Erythroblast (primary cell): ENCODE measurements around the gene OPA3.
A peak's percentile ranks its signal among the peaks of the same experiment; 100 is the strongest.

Experiments used
- DNase-seq, 2 experiments: peaks; one replicate each; lab custom pipeline; 2025; lab: John Stamatoyannopoulos, UW
- GATA1 ChIP-seq: IDR thresholded peaks from 2 replicates; pipeline ENCODE4 v1.6.1; 2011; ENCODE audit warnings: low read depth, mild to moderate bottlenecking, control low read depth, low read length, moderate library complexity
- POLR2A ChIP-seq: IDR thresholded peaks from 2 replicates; pipeline ENCODE4 v1.6.1; 2011; ENCODE audit warnings: mild to moderate bottlenecking, low read length

Gene OPA3

DNA sequence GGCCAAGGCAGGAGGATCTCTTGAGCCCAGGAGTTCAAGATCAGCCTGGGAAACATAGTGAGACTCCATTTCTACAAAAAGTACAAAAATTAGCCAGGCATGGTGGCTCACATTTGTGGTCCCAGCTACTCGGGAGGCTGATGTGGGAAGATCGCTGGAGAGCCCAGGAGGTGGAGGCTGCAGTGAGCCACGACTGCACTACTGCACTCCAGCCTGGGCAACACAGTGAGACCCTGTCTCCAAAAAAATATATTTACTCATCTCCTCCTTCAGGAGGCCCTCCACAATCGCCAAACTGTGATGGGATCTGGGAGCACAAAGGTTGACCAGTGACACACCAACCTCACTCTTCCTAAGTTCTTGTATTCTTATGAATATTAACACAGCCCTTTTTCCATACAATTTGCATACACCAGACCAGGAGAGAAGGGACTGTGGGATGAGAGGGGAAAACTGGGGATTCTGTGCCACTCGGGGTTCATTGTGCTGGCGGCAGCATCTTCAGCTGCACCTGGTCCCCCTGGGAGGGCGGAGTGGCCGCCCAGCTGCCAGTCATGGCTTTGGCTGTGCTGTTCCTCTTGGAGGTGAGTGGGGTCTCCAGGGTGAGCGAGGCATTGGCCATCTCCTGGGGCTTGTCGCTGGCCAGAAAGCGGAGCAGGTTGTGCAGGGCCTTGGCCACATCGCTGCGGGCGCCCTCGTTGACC lies 5.8 kb upstream of the OPA3 start:
- DNase-seq = no peak
- TF ChIP-seq GATA1 (no peak), POLR2A (no peak)

DNA sequence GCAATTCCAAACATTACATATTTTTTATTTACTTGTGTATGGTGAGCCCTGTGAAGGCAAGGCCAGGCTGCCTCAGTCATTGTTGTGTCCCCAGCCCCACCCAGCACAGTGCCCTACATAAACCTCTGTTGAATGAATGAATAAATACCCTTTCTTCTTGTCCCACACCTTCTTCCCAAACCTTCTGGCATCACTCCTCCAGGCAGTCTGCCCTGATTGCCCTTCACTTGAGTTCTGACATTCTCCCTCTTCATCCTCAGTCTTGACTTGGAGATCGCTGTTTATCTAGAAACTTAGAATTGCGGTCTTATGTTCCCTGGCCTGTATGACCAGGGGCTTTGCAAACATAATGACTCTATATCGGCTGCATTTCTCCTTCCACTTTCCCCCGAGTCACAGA lies 5.2 kb upstream of the OPA3 start:
- TF ChIP-seq GATA1 = no peak
- TF ChIP-seq POLR2A = no peak
- no peak for DNase-seq

DNA sequence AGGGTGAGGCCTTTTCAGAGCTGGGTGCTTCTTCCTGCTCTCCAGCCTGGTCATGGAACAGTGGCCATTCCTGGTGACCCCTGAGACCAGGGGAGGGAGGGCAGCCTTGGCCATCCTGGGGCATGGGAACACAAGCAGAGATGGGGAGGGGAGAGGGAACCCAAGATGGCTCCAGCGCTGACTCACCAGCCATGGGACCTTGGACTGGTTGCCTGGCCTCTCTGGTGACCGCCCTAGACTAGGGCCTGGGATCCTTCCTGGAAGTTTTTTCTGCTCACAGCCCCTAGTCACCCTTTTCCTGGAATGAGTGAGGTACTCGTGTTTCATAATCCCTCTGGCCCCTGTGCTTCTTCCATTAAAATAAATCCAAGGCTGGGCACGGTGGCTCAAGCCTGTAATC lies 3.3 kb upstream of the OPA3 start:
- TF ChIP-seq POLR2A = no peak
- no peak for TF ChIP-seq GATA1
- DNase-seq = no peak

DNA sequence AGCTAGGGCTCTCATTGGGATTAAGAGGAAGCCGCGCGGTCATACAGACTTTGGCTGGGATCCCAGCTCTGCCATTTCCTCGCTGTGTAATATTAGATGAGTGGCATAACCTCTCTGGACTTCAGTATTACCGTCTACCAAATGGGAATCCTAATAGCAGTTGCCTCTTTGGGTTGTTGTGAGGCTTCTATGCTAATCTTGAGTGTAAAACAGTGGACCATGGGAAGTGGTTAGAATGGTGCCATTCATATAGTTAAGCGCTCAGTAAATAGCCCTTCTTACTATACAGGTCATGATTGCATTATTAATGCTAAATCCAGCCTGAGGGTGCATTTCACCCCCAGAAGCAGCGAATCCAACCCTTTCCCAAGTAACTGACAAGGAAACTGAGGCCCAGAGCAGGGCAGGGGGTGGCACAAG lies 566 bp upstream of the OPA3 start:
- DNase-seq = no peak

DNA sequence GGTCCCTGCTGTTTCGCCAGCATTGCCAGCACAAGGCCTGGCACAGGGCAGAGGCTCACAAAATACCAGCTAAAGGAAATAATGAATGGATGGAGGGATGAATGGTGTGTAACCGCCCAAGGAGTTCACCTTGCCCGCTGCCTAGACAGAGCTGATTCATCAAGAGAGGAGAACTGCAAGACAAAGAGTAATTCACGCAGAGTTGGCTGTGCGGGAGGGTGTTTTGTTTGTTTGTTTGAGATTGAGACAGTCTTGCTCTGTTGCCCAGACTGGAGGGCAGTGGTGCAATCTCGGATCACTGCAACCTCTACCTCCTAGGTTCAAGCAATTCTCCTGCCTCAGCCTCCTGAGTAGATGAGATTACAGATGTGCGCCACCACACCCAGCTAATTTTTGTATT lies 3.0 kb downstream of the OPA3 start:
- TF ChIP-seq GATA1 (no peak), POLR2A (no peak)
- DNase-seq = no peak

More for the DNA sequence above, 566 bp upstream of the OPA3 start:
- TF ChIP-seq POLR2A = no peak
- no peak for TF ChIP-seq GATA1

- no peak for DNase-seq
- TF ChIP-seq POLR2A = no peak
- TF ChIP-seq GATA1 = no peak
Observed at GRCh38 chr19:45578861-45579260, 5.7 kb downstream of the OPA3 start.

DNA sequence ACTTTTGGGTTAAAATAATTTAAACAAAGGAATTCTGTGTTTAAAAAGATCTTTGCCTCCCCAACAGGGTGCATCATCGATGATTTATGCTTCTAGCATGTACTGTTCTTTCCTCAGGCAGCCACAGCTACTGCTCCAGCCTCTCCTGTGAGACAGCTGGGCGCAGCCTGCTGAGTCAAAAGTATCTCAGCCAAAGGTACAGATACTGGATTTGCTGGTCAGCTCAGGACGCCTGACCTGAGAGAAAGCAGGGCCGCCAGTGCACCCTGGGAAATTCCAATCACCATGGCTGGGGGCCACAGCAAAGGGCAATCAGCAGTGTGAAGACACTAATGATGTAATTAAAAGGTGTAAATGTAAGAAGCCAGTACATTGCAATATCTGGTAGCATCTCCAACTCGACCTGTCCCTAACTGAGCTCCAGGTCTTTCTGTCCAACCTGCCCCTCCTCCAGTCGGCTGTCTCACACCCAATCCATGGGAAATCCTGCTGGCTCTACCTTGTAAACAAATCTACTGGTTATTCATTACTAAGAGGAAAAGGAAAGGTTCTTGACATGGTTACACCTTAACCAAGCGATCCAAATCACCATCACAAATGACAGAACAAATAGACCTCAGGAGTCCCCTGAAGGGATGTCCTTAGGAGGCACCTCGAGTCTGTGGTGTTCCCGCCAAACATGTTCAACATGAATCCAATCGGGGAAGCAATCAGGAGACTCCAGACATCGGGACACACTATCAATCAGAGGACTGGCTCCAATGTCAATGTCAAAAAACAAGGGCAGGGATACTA lies 7.3 kb downstream of the OPA3 start:
- DNase-seq = no peak

DNA sequence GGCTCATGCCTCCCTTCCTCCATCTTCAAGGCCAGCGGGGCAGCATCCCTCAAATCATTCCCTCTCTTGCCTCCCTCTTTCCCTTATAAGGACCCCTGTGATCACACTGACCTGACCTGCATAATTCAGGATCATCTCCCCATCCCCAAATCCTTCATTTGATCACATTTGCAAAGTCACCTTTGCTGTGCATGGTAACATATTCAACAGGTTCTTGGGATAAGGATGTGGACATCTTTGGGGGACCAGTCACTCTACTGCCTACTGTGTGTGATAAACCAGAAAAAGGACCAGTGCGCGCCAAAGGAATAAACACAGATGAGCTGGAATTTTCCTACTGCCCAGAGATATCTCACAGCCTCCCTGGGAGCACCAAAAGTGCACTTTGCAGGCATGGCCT lies 7.9 kb downstream of the OPA3 start:
- DNase-seq = no peak
- no peak for TF ChIP-seq GATA1
- no peak for TF ChIP-seq POLR2A

More for the DNA sequence above, 7.3 kb downstream of the OPA3 start:
- TF ChIP-seq GATA1 (no peak), POLR2A (no peak)

- no peak for DNase-seq
- TF ChIP-seq POLR2A (no peak), GATA1 (no peak)
Observed at GRCh38 chr19:45575216-45575615, 9.4 kb downstream of the OPA3 start.

GRCh38 chr19:45574526-45574925 lies 10.1 kb downstream of the OPA3 start:
- DNase-seq = no peak
- TF ChIP-seq GATA1 (no peak), POLR2A (no peak)

GRCh38 chr19:45571457-45572220 lies 13.0 kb downstream of the OPA3 start:
- no peak for DNase-seq
- TF ChIP-seq POLR2A = no peak
- no peak for TF ChIP-seq GATA1

DNA sequence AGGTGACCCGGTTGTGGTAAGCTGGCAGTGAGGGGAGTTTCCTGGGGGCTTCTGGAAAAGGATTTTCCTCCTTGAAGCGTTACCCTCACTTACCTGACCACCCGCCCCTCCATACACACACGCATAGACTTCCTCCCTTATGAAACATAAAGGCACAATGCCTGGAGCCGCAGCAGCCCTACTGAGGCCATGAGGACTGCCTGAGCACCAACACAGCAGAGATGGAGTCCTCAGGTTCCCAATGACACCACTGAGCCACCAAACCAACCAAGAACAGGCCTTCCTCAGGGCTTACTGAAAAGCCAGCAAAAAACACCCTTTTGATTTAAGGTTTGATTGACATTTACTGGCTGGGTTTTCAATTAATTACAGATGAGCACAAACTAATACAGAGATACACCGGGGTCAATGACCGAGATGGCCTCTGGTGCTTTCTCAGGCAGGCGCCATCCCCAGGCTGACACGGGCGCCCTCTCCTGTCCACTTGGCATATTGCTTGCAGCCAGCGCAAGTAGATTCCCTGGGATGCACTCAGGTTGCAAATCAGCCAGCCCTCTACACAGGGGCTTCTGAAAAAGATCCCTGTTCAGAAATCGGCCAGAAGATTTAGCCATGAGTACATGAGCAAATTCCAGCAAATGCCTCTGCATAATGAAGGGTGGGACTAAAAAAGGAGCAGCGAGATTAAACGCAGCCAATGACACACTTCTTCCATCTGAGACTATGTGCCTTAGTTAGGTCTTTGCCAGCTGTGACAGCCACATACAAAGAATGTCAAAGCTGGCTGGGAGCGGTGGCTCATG lies 14.8 kb downstream of the OPA3 start:
- TF ChIP-seq POLR2A (no peak), GATA1 (no peak)
- peak; percentile 64 to 75 for DNase-seq

DNA sequence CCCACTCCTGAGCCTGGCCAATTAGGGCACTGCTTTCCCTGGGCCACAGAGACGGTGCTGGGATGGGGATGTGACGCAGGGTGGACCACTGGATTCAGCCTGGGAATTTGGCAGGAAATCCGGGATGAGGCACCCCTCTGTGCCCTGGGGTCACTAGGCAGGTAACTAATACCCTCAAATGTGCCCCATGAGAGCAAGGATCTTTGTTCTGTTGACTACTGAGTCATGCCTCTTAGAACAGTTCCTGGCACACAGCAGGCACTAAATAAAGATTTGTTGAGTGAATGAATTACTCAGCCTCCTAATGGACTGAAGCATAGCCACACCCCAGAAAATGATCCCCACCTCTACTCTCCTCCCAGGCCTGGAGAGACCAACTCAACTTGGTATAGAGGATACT lies 15.9 kb downstream of the OPA3 start:
- TF ChIP-seq GATA1 = no peak
- TF ChIP-seq POLR2A = no peak
- no peak for DNase-seq

- TF ChIP-seq POLR2A = no peak
- no peak for TF ChIP-seq GATA1
Observed at GRCh38 chr19:45567609-45568008, 17.0 kb downstream of the OPA3 start.

More at GRCh38 chr19:45567609-45568008, 17.0 kb downstream of the OPA3 start:
- no peak for DNase-seq
